GM18951 (cell line): ENCODE measurements around the gene EEF1A2.

Experiments used
- POLR2A ChIP-seq: IDR thresholded peaks from 4 replicates; pipeline ENCODE4 v1.6.1; 2011; ENCODE audit warnings: mild to moderate bottlenecking; ENCODE audit not compliant: insufficient read length, insufficient read depth; ENCODE audit errors: extremely low read depth
- in situ Hi-C: fragments of 300-500 bp; cut with MboI; formaldehyde crosslinking; loops from one replicate; pipeline ENCODE4 v1.12.0; 2022; ENCODE audit warnings: low sequenced_read_pairs, mixed read lengths, inconsistent platforms; ENCODE audit not compliant: unreplicated experiment

The EEF1A2 gene

DNA sequence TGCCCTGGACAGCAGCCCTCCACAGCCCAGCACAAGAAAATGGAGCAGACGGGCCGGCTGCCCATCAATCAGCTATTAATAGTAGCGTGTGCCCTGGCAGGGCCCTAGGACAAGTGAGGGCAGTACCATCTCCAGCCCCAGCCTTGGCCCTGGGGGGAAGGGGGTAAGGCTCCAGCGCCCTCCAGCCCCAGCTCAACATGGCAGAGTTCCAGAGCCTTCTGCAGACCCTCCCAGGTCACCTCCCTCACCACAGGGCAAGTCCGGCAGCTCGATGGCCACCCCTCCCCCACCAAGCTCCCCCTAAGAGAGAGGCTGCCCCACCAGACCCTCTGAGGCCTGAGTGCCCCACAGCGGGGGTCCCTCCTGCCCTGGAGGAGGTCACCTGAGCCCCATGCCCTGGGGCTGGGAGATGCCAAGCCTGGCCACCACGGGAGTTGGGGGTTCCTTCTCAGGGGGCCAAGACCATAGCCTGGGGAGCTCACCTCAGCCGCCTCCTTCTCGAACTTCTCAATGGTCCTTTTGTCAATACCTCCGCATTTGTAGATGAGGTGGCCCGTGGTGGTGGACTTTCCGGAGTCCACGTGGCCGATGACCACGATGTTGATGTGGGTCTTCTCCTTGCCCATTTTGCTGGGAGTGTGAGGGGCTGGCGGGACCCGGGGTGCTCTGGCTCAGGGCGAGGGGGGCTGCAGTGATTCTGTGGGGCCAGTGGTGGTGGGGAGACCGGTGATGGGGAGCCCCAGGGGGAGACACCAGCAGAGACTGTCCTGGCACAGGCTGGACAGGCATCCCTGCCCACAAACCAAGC is 1.5 kb downstream of the EEF1A2 start:
- TF ChIP-seq POLR2A = no peak
- in situ Hi-C loops = no loop called here

DNA sequence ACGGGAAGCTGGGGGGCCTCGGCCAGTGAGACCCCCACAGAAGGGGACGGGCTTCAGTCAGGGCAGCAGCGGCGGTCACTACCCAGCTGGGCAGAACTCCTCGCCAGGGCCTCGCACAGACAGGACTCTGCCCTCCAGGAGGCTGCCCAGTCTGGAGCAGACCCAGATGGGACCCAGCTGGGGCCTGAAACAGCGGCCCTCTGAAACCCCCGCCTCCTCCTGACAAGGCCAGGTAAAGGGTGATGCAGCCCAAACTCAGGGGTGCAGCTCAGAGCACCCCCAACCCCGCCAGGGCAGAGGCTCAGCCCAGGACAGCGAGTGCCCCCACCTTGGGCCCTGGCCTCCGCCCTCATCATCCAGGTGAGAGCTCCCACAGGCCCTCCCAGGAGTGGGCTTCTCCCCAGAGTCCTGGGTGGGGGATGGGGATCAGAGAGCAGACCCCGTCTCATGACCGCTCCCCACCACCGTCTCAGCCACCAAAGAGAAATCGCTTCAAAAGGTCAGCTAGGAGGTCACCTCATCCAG is 2.2 kb downstream of the EEF1A2 start:
- no peak for TF ChIP-seq POLR2A
- in situ Hi-C loops = no loop called here

DNA sequence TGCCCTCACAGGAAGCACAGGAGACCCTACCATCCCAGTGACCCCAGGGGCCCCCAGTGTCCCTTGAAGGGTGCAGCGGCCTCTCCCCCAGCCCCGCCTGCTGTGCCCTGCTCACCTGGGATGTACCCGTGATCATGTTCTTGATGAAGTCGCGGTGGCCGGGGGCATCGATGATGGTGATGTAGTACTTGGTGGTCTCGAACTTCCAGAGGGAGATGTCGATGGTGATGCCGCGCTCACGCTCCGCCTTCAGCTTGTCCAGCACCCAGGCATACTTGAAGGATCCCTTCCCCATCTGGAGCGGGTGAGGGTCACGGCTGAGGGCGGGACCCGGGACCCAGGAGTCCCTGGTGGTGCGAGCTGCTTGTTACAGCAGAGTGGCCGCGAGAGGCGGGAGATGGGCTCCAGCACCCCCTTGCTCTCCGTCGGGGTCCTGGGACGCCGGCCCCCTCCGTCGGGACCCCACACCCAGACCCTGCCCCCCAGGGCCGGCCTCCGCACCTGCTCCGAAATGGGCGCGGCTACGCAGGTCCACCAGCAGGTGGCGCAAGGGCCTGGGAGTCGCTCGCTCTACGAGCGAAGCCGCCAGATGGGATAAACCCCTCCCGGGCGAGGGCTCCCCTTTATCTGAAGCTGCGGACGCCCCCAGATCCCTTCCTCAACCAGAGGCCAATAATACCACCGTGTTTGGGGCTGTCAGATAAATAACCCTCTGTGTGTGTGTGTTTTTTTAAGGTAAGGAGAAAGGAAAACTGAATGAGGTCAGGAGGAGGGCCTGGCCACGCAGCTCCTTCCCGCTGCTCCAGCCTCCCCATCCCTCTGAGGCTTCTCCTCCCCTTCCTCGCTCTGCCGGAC is 2.9 kb downstream of the EEF1A2 start:
- in situ Hi-C loops = no loop called here
- no peak for TF ChIP-seq POLR2A

DNA sequence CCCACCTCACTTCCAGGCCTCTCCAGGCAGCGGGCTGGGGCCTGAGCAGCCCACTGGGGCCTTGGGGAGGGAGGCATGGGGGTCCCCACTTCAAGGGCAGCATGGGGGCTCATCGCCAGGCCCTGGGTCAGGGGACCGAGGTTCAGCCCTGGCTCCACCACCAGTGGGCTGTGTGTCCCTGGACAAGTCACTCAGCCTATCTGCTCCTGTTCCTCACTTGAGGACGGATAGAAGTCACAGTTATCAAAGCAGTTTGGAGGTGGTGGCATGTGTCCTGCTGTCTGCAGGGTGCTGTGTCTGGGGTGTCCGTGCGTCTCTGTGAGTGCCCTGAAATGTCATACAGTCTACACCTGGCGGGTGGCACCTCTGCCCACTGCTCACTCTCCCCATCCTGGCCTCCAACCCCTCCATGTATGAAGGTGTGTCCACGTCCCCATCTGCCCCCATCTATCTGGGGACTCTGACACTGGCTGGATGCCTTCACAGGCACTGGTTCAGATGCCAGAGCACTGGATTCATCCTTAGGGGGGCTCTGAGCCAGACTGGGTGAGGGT is 3.6 kb downstream of the EEF1A2 start:
- in situ Hi-C loops = no loop called here
- no peak for TF ChIP-seq POLR2A

DNA sequence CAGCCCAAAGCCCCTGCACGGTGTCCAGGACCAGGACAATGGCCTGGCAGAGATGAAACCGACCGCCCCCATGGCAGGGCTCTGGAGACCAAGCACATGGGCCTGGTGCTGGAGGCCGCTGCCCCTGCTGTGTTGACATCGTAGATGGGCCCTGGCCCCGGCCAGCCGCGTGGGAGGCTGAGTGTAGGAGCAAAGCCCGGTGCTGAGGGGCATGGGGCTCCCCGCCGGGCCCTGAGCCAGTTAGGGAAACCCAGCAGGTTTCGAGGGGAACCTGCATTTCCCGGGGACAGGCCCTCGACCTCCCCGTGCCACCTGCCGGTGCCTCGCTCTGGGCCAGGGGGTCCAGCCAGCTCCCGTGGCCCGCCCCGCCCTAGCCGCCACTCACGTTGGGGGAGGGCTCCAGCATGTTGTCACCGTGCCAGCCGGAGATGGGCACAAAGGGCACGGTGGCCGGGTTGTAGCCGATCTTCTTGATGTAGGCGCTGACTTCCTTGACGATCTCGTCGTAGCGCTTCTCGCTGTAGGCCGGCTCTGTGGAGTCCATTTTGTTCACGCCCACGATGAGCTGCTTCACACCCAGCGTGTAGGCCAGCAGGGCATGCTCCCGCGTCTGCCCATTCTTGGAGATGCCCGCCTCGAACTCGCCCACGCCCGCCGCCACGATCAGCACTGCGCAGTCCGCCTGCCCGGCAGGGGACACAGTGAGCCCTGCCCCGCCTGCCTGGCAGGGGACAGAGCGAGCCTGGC is 4.3 kb downstream of the EEF1A2 start:
- in situ Hi-C loops = no loop called here
- TF ChIP-seq POLR2A = no peak

DNA sequence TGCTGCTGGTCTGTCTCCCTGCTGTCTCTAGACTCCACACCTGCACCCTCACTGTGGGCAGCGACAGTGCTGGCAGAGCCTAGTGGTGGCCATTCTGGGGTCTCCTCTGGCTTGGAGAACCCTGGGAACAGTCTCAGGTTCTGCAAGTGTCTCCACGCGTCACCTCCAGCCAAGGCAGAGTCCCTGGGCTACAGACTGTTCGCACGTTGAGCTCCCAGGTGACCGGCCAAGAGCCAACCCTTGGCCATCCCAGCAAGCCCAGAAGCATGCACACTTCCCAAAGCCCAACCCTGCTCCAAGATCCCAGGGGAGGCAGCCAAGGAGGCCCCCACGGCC is 4.8 kb downstream of the EEF1A2 start:
- in situ Hi-C loops = no loop called here

DNA sequence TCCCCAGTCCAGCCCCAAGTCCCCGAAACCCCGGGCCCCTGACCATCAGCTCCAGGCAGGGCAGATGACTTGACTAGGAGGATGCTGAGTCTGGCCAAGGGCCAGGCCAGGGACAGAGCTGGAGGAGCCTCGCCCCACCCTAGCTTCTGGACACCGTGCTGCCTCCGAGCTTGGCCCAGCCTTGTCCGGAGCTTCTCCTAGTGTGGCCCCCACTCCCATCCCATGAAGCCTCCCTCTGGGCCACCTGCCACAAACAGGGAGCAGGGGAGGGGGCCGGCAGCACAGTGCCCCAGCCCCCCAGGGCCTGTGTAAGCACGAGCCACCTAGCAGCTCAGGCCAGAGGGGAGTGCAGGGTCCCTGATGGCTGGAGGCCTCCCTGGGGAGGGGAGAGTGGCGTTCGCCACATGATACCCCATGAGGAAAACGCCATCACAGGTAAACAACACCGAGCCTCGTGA is 5.3 kb downstream of the EEF1A2 start:
- TF ChIP-seq POLR2A = no peak
- in situ Hi-C loops = no loop called here

More for the DNA sequence above, 4.8 kb downstream of the EEF1A2 start:
- no peak for TF ChIP-seq POLR2A

DNA sequence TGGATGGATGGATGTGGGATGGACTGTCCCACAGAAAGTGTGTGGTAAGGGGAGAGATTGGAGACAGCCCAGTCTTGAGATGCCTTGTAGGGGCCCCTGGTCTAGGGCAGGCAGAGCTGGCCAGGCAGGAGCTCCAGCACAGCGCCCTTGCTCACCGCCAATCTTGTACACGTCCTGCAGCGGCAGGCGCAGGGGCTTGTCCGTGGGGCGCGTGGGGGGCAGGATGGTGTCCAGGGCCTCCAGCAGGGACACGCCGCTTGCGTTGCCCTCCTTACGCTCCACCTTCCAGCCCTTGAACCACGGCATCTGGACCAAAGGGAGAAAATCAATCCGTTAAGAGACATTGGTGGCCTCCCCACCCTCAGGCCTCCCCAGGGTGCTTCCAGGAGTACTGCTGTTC is 5.9 kb downstream of the EEF1A2 start:
- in situ Hi-C loops = no loop called here
- no peak for TF ChIP-seq POLR2A

DNA sequence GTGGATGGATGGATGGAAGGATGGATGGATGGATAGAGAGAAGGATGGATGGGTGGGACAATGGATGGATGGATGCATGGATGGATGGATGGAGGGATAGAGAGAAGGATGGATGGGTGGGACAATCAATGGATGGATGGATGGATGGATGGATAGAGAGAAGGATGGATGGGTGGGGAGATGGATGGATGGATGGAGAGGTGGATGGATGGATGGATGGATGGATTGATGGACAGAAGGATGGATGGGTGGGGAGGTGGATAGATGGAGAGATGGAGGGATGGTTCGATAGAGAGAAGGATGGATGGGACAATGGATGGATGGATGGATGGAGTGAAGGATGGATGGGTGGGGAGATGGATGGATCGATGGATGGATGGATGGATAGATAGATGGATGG is 6.4 kb downstream of the EEF1A2 start:
- in situ Hi-C loops = no loop called here
- no peak for TF ChIP-seq POLR2A

DNA sequence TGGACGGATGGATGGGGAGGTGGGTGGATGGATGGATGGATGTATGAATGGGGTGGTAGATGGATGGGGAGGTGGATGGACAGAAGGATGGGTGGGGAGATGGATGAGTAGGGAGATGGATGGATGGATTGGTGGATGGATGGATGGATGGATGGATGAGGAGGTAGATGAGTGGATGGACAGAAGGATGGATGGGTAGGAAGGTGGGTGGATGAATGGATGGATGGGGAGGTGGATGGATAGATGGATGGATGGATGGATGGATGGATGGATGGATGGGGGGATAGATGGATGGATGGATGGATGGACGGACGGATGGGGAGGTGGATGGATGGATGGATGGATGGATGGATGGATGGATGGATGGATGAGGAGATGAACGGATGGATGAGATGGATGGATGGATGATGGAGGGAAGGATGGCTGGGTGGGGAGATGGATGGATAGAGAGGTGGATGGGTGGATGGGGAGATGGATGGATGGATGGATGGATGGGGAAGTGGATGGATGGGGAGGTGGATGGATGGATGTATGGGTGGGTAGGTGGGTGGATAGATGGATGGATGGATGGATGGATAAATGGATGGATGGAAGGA is 7.2 kb downstream of the EEF1A2 start:
- in situ Hi-C loops = no loop called here
- TF ChIP-seq POLR2A = no peak

DNA sequence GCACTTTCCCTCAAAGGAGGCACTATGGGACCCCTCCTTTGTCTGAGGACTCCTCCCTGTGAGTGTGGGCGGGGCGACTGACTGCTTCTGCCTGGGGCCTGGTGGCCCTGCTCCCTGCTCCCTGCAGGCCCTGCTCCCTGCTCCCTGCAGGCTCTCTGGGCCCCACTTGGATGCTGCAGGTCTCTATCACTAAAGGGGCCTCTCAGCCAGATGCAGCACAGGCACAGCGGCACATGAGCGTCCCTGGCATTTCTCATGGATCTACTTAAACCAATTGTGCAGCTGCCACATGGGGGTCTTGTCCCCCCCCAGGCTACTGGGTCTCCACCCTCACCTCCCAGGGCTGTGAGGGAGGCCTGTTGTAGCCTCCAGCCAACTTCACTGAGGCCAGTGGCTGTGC is 7.8 kb downstream of the EEF1A2 start:
- no peak for TF ChIP-seq POLR2A
- in situ Hi-C loops = no loop called here

DNA sequence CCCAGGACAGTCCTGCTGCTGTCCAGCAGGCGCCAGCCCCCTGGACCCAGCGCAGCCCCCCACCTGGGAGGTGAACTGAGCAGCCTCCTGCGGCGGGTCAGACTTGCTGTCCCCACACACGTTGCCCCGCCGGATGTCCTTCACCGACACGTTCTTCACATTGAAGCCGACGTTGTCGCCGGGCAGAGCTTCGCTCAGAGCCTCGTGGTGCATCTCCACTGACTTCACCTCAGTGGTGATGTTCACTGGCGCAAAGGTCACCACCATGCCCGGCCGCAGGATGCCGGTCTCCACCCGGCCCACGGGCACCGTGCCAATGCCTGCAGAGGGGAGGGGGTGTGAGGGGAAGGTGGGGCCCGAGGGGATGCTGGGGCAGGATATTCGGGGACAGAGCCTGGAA is 8.5 kb downstream of the EEF1A2 start:
- no peak for TF ChIP-seq POLR2A
- in situ Hi-C loops = no loop called here

DNA sequence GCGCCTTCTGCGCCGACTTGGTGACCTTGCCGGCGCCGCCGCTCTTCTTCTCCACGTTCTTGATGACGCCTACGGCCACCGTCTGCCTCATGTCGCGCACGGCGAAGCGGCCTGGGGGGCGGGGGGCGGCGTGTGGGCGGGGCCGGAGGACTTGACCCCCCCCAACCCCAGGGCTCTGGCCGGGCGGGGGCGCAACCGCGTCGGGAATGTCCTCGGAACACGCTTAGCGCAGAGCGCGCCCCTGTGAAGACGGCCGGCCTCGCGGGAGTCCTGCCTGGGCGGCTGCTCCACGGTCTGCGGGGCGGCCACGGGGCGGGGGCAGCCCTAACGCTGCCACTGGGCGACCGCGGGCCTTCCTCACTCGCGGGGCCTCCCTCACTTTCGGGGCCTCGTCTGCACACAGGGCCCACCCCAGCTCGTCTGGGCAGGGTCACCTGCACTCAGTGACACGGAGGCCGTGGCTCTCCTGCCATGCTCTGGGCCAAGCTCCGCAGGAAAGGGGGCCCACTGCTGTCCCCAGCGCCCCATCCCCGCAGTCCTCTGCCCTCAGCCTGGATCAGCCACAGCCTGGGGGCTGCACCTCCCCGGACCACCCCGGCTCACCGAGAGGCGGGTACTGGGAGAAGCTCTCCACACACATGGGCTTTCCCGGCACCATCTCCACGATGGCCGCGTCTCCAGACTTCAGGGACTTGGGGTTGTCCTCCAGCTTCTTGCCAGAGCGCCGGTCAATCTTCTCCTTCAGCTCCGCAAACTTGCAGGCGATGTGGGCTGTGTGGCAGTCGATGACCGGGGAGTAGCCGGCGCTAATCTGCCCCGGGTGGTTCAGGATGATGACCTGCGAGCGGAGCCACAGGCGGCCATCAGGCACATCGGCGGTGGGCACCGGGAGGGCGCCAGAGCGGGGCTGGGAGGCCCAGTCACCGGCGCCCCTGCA is 10.3 kb downstream of the EEF1A2 start:
- in situ Hi-C loops = no loop called here
- no peak for TF ChIP-seq POLR2A
